SK-N-SH (cell line): ENCODE measurements around the gene GRB7. TPM values are rescaled to one million over a fixed set of nuclear protein-coding genes. Genes with fewer than 3 reads are reported as not detected.

Source experiments
- CTCF ChIA-PET: fragments of 300-600, 350-600 bp; formaldehyde crosslinking; extraction: SDS; loops from one replicate; lab custom pipeline; 2021; lab: Yijun Ruan, JAX
- POLR2A ChIA-PET: fragments of 350-600 bp; sonication (Branson Sonifier 250); formaldehyde crosslinking; extraction: SDS; loops from one replicate; lab custom pipeline; 2020; ENCODE audit warnings: antibody characterized with exemption, inconsistent platforms; lab: Yijun Ruan, JAX
- DNase-seq: peaks from one replicate; pipeline ENCODE4 v3.0.0; 2012
- H2AFZ ChIP-seq: fragments of 200-600 bp; sonication (generic); 2 replicates; pipeline ENCODE4 v1.8.1; 2016; ENCODE audit warnings: antibody characterized with exemption, mild to moderate bottlenecking, low read depth
- H3F3A ChIP-seq: fragments of 200-600 bp; sonication (generic); replicated peaks from 2 replicates; pipeline ENCODE3; 2016; ENCODE audit warnings: antibody characterized with exemption, mild to moderate bottlenecking; ENCODE audit not compliant: insufficient read depth
- H3K27ac ChIP-seq, 2 experiments: fragments of 200-500 bp in 1 of 2; fragments of 200-600 bp in 1 of 2; sonication (Bioruptor generic) in 1 of 2; sonication (generic), shearing (Covaris generic) in 1 of 2; 2 replicates each; pipeline versions ENCODE4 v1.5.1 to v1.6.1; 2014 to 2016; ENCODE audit warnings: low read depth in 2 of 2, inconsistent platforms in 1 of 2, low read length in 1 of 2, mild to moderate bottlenecking in 1 of 2, mixed read lengths in 1 of 2
- H3K27me3 ChIP-seq: fragments of 200-600 bp; sonication (generic), shearing (Covaris generic); 2 replicates; pipeline ENCODE4 v1.6.1; 2016; ENCODE audit warnings: mixed run types; ENCODE audit not compliant: insufficient read depth
- H3K36me3 ChIP-seq, 2 experiments: fragments of 200-500 bp in 1 of 2; fragments of 200-600 bp in 1 of 2; sonication (Bioruptor generic) in 1 of 2; sonication (generic) in 1 of 2; replicated peaks in 1 of 2; 2 replicates each; pipeline versions ENCODE3 to v1.5.1; 2014 to 2016; ENCODE audit warnings: low read length in 1 of 2, mild to moderate bottlenecking in 1 of 2; ENCODE audit not compliant: insufficient read depth in 2 of 2, control insufficient read depth in 1 of 2
- H3K4me1 ChIP-seq, 2 experiments: fragments of 200-500 bp in 1 of 2; fragments of 200-600 bp in 1 of 2; sonication (Bioruptor generic) in 1 of 2; sonication (generic), shearing (Covaris generic) in 1 of 2; 2 replicates each; pipeline versions ENCODE4 v1.5.1 to v1.6.1; 2014 to 2016; ENCODE audit warnings: low read depth in 1 of 2, low read length in 1 of 2, mixed run types in 1 of 2; ENCODE audit not compliant: insufficient read depth in 2 of 2, control insufficient read depth in 1 of 2
- H3K4me2 ChIP-seq: fragments of 200-600 bp; sonication (generic), shearing (Covaris generic); 2 replicates; pipeline ENCODE4 v1.6.1; 2017; ENCODE audit warnings: mixed run types
- H3K4me3 ChIP-seq, 2 experiments: fragments of 200-500 bp in 1 of 2; fragments of 200-600 bp in 1 of 2; sonication (Bioruptor generic) in 1 of 2; sonication (generic), shearing (Covaris generic) in 1 of 2; 2 replicates each; pipeline versions ENCODE4 v1.5.1 to v1.8.1; 2014 to 2016; ENCODE audit warnings: low read depth in 2 of 2, inconsistent platforms in 1 of 2, low read length in 1 of 2, mild to moderate bottlenecking in 1 of 2, mixed read lengths in 1 of 2, moderate library complexity in 1 of 2
- H3K79me2 ChIP-seq: fragments of 200-600 bp; sonication (generic); 2 replicates; pipeline ENCODE4 v1.8.1; 2017; ENCODE audit warnings: mild to moderate bottlenecking; ENCODE audit not compliant: insufficient read depth
- H3K9ac ChIP-seq: fragments of 200-600 bp; sonication (generic); 2 replicates; pipeline ENCODE4 v1.6.1; 2017; ENCODE audit warnings: mixed run types
- H3K9me2 ChIP-seq: fragments of 200-600 bp; sonication (generic); 2 replicates; pipeline ENCODE4 v1.6.1; 2017; ENCODE audit warnings: mixed run types
- H3K9me3 ChIP-seq: fragments of 200-600 bp; sonication (generic); 2 replicates; pipeline ENCODE4 v1.6.1; 2017; ENCODE audit warnings: mixed run types, mild to moderate bottlenecking, moderate library complexity
- H4K20me1 ChIP-seq: fragments of 200-600 bp; sonication (generic); 2 replicates; pipeline ENCODE4 v1.6.1; 2017; ENCODE audit warnings: mild to moderate bottlenecking, mixed run types; ENCODE audit not compliant: insufficient read depth
- FOXJ3 ChIP-seq: sonication (generic); formaldehyde crosslinking; IDR thresholded peaks from 2 replicates; pipeline ENCODE4 v1.5.1; 2020; ENCODE audit warnings: mild to moderate bottlenecking, missing genetic modification reagents
- FOXM1 ChIP-seq: IDR thresholded peaks from 2 replicates; pipeline ENCODE4 v1.4.0; 2012; ENCODE audit warnings: low read depth, mild to moderate bottlenecking
- IRF3 ChIP-seq: fragments of 150-350 bp; IDR thresholded peaks from 2 replicates; pipeline ENCODE4 v1.6.1; 2016; ENCODE audit warnings: mild to moderate bottlenecking, low read depth, low read length
- JUND ChIP-seq: IDR thresholded peaks from 2 replicates; pipeline ENCODE4 v1.4.0; 2012
- MXI1 ChIP-seq: IDR thresholded peaks from 2 replicates; pipeline ENCODE4 v1.6.1; 2012; ENCODE audit warnings: mild to moderate bottlenecking, low read depth, low read length, improper control_type of control experiment
- NRF1 ChIP-seq: IDR thresholded peaks from 2 replicates; pipeline ENCODE4 v1.6.1; 2012; ENCODE audit warnings: low read depth, mild to moderate bottlenecking, low read length
- PBX3 ChIP-seq: IDR thresholded peaks from 2 replicates; pipeline ENCODE4; 2012
- POLR2AphosphoS5 ChIP-seq: IDR thresholded peaks from 2 replicates; pipeline ENCODE4 v1.6.1; 2012; ENCODE audit warnings: low read depth, low read length
- ZBTB33 ChIP-seq: IDR thresholded peaks from 2 replicates; pipeline ENCODE4 v1.4.0; 2012; ENCODE audit warnings: low read depth, borderline replicate concordance
- WGBS: methylation state at CpG from one replicate; pipeline ENCODE4 v1.1.6; 2017; ENCODE audit warnings: low lambda C conversion rate; 5-methylcytosine and 5-hydroxymethylcytosine counted together
- polyA plus RNA-seq, 3 experiments: library from polyadenylated mRNA; depleted of rRNA; stranded (reverse); fragments of >200 nt; gene quantifications; 2 replicates each; pipeline ENCODE4 v1.2.3, GENCODE V29; 2012

Gene GRB7
- polyA plus RNA-seq, 1 of the 3 experiments (the other 2 are of a cell fraction) = not detected

- no peak overlapping the region for H3K4me3 ChIP-seq
- CTCF ChIA-PET = no interaction called here
- H3K9me2 ChIP-seq = no peaks in the 10 kb centered on the region
- DNase-seq = no peak
- H2AFZ ChIP-seq = no peak overlapping the region
- H4K20me1 ChIP-seq = no peaks in the 10 kb centered on the region
- H3K36me3 ChIP-seq = peaks cover 0 to 4% of the 10 kb centered on the region in 2 experiments
- H3K4me1 ChIP-seq = peaks cover 0 to 8% of the 10 kb centered on the region in 2 experiments; a peak in 1 of 4 replicates
- H3K4me2 ChIP-seq = no peak overlapping the region
- H3K79me2 ChIP-seq = no peaks in the 10 kb centered on the region; the same call in 1 of the 2 replicates
- 100% methylated on average over 1 of the region's 9 CpGs for WGBS
- H3K9ac ChIP-seq = no peak overlapping the region
- no peaks in the 10 kb centered on the region for H3F3A ChIP-seq
- H3K27ac ChIP-seq = no peak overlapping the region
- no peaks in the 10 kb centered on the region for H3K9me3 ChIP-seq
- POLR2A ChIA-PET = no interaction called here
- H3K27me3 ChIP-seq = no peaks in the 10 kb centered on the region
- TF ChIP-seq IRF3 (no peak), FOXJ3 (CRISPR knock-in tag) (no peak), MXI1 (no peak)
Observed at GRCh38 chr17:39726617-39727016, 11.1 kb upstream of the GRB7 start.

- DNase-seq = no peak
- Histone ChIP-seq H3K9me2 (no peaks in the 10 kb centered on the region), H3K9ac (no peak overlapping the region), H3K4me2 (no peak overlapping the region), H3K4me3 (no peak overlapping the region)
- TF ChIP-seq JUND (no peak), PBX3 (no peak), NRF1 (no peak), FOXJ3 (CRISPR knock-in tag) (no peak), FOXM1 (no peak)
- TF ChIP-seq, all 33 proteins: peak for 0
- H4K20me1 ChIP-seq = no peaks in the 10 kb centered on the region
- H3F3A ChIP-seq = no peaks in the 10 kb centered on the region
- H3K36me3 ChIP-seq = peaks cover 0 to 4% of the 10 kb centered on the region in 2 experiments
- ChIA-PET CTCF (interaction anchor here (4.5 kb wide), 1 partner anchor 28 kb away, joined by 22 read pairs; no protein-coding TSS in a partner anchor), POLR2A (no interaction called here)
- no peaks in the 10 kb centered on the region for H3K9me3 ChIP-seq
- no peaks in the 10 kb centered on the region; the same call in 1 of the 2 replicates for H3K79me2 ChIP-seq
- H2AFZ ChIP-seq = no peak overlapping the region
- WGBS = 81% methylated on average over 10 of the region's 10 CpGs
- no peak overlapping the region for H3K27ac ChIP-seq
- H3K4me1 ChIP-seq = peaks cover 0 to 8% of the 10 kb centered on the region in 2 experiments; a peak in 1 of 4 replicates
- H3K27me3 ChIP-seq = no peaks in the 10 kb centered on the region
Observed at GRCh38 chr17:39727556-39727955, 10.2 kb upstream of the GRB7 start.

- H3K4me1 ChIP-seq = peaks cover 0 to 8% of the 10 kb centered on the region in 2 experiments; a peak in 1 of 4 replicates
- no peaks in the 10 kb centered on the region for H3K9me2 ChIP-seq
- H3K79me2 ChIP-seq = no peaks in the 10 kb centered on the region; the same call in 1 of the 2 replicates
- DNase-seq = no peak
- H3K4me3 ChIP-seq = peak overlapping the region; percentile 65 to 96
- WGBS = 66% methylated on average over 6 of the region's 6 CpGs
- no peaks in the 10 kb centered on the region for H4K20me1 ChIP-seq
- no peaks in the 10 kb centered on the region for H3K9me3 ChIP-seq
- ChIA-PET CTCF (interaction anchor here (0.6 to 4.6 kb wide), 29 partner anchors 10 to 559 kb away, joined by 3 to 27 read pairs (median 5); partner anchors contain the start of gene PNMT), POLR2A (interaction anchor here (1.1 to 1.5 kb wide), 2 partner anchors 18 to 42 kb away, joined by 3 read pairs; partner anchors contain the start of gene PGAP3)
- H3K4me2 ChIP-seq = peak overlapping the region; percentile 96
- H3K27me3 ChIP-seq = no peaks in the 10 kb centered on the region
- peak overlapping the region; percentile 91 for H3K9ac ChIP-seq
- no peak overlapping the region for H3K27ac ChIP-seq
- no peaks in the 10 kb centered on the region for H3F3A ChIP-seq
- peak overlapping the region; percentile 98; the same call in 1 of the 2 replicates for H2AFZ ChIP-seq
- peaks cover 0 to 4% of the 10 kb centered on the region in 2 experiments for H3K36me3 ChIP-seq
- TF ChIP-seq ZBTB33 (no peak), FOXM1 (no peak), POLR2AphosphoS5 (no peak)
Observed at GRCh38 chr17:39729280-39729851, 8.4 kb upstream of the GRB7 start.
